ENCODE measurements around the gene RASGRF1. TPM values are rescaled to one million over a fixed set of nuclear protein-coding genes. Genes with fewer than 3 reads are reported as not detected.

Gene RASGRF1
- total RNA-seq, 2 experiments from 2014 or later = not detected

DNA sequence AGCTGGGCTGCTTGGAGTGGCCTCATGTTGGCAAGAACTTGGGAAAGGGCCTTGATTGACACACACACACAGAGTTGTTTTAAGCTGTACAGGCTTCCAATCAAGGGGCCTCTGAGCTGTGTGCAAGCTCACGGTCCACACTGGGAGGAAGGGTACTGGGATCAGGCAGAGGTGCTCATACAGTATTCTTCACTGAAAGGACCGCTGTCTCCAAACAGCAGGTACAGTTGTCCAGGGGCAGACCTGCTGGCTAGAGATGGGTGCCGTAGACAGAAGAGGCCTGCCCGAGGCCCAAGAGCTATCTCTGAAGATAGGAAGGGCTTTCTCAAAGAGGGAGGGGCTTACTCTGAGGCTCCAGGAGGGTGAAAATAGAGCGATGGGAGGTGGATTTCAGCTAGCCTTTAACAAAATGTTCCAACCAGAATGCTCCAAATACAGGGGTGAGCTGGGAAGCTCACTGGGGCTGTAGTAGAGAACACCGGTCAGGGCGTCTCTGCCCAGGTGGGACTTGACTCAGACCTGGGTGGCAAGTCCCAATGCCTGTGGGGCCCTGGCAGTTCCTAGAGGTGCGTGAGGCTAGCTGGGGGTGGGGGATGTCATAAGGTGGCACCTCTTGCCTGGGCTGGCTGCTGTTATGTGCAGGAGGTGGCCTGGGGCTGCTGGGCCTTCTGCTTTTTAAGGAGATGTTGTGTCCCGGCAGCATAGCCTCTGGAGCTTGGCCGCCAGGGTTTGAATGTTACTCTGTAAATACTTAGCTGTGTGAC is 42.7 kb downstream of the RASGRF1 start:
- Mint-ChIP-seq H3K27ac (no peak overlapping the region), H3K27me3 (peaks cover 17% of the 10 kb centered on the region), H3K4me3 (no peak overlapping the region), H3K9me3 (peaks cover 3% of the 10 kb centered on the region), H3K36me3 (no peaks in the 10 kb centered on the region), H3K4me1 (no peaks in the 10 kb centered on the region)
- DNase-seq = no peak

DNA sequence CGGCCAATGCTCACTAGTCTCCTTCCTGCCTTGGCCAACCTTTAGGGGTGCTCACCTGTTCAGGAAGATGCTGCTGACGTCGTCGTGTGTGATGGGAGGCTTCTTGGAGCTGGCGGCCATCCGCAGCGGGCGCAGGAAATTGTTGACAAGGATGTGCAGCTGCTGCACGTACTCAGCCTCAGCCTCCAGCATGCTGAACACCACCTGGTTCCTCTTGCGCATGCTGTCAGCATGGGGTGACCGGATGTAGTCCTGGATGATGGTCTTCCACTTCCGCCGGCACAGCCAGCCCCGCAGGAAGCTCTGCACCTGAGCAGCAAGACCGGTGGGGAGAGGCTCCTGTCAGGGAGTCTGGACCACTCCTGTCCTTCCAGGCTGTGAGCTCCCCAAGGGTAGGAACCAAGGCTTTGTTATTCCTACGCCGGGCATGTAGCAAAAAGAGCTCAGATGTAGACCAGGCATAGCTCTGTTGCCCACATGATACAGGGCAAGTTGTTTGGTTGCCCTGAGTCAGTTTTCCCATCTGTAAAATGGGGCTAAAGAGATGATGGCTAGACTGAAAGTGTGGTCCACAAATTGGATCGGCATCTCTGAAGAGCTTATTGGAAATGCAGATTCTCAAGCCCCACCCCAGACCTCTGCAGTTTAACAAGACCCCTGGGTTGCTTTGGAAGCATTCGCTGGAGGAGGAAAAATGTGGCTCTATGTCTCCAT is 43.7 kb downstream of the RASGRF1 start:
- no peaks in the 10 kb centered on the region for H3K36me3 Mint-ChIP-seq
- H3K27ac Mint-ChIP-seq = no peak overlapping the region

DNA sequence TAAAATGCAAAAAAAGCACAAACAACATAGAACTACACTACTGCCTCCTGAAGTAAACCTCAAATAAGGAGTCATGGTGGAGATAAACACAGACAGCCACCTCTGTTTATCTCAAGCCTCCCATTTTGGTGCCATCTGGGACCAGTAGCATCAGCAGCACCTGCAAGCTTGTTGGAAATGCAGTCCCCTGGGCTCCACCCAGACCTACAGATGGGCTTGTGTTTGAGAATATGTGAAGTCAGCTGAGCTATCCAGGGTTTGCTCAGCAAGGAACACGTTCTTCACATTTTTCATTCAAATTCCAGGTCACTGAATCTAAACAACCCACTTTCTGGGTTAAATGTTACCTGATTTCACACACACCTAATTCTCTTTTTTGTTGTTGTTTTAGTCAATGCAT is 45.5 kb downstream of the RASGRF1 start:
- no peak overlapping the region for H3K27ac Mint-ChIP-seq

More for the DNA sequence above, 43.7 kb downstream of the RASGRF1 start:
- Mint-ChIP-seq H3K4me1 (no peaks in the 10 kb centered on the region), H3K9me3 (peaks cover 7% of the 10 kb centered on the region), H3K4me3 (no peak overlapping the region), H3K27me3 (peaks cover 12% of the 10 kb centered on the region)
- no peak for DNase-seq

DNA sequence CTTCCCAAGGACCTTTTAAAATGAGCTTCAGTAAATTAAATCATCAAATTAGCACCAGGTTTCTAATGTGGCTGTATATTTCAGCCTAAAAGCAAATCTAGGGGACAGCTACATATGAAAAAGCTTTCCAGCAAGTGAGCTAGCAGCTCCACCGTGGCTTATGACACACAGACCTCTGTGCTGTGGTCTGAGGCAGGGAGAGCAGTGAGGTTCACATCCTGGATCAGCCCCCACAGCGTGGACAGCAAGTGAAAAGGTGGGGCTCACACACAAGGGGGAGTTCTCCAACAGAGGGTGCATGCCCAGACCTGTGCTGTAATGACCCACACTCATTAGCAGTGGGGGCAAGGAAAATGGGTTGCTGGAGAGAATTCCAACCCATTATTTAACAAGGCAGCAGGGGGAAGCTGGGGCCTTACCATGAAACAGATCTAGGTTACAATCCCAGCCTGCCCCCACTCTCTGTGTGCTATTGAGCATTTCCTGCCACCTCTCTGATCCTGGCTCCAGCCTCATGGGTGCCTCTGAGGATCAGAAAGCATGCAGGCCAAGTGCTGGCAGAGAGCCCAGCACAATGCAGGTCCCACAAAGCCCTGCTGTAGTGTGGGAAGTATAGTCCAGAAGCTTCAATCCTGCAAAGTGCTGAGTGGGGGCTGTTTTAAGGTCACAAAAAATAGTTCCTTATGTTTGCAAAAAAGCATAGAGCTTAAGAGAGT is 48.2 kb downstream of the RASGRF1 start:
- H3K27ac Mint-ChIP-seq = no peak overlapping the region
- no peak overlapping the region for H3K4me3 Mint-ChIP-seq
- peaks cover 8% of the 10 kb centered on the region for H3K9me3 Mint-ChIP-seq
- H3K4me1 Mint-ChIP-seq = no peaks in the 10 kb centered on the region
- no peak for DNase-seq
- peaks cover 30% of the 10 kb centered on the region for H3K27me3 Mint-ChIP-seq
- H3K36me3 Mint-ChIP-seq = peaks cover 1% of the 10 kb centered on the region

More for the DNA sequence above, 45.5 kb downstream of the RASGRF1 start:
- H3K36me3 Mint-ChIP-seq = peaks cover 1% of the 10 kb centered on the region
- peaks cover 24% of the 10 kb centered on the region for H3K27me3 Mint-ChIP-seq
- no peak for DNase-seq
- peaks cover 8% of the 10 kb centered on the region for H3K9me3 Mint-ChIP-seq
- H3K4me1 Mint-ChIP-seq = no peaks in the 10 kb centered on the region
- H3K4me3 Mint-ChIP-seq = no peak overlapping the region

DNA sequence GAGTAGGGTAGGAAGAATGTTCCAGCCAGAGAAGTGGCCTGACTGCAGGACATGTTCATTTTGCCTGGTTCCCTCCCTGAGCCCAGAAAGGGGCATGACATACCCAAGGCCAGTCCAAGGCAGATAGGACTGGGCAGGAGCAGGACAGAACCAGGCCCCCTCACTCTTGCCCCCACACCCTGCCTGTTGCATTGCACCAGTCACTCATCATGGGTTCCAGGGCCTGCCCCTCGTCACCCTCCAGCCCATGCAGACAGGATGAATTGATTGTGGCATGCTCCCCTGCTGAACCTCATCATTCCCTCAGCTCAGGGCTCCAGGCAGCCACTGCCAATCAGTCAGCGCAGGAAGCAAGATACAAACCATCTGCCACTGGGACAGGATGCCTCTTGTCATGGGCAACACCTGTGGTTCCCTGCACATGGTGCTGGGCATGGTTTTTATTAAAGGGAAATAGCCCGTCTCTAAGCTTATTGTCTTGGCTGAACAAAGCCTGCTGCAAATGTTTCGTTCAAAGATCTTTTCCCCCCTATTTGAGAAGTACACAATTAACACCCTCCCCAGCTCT is 48.9 kb downstream of the RASGRF1 start:
- Mint-ChIP-seq H3K27ac (no peak overlapping the region), H3K27me3 (peaks cover 35% of the 10 kb centered on the region), H3K4me1 (no peaks in the 10 kb centered on the region), H3K36me3 (peaks cover 1% of the 10 kb centered on the region), H3K4me3 (no peak overlapping the region), H3K9me3 (peaks cover 8% of the 10 kb centered on the region)
- no peak for DNase-seq

DNA sequence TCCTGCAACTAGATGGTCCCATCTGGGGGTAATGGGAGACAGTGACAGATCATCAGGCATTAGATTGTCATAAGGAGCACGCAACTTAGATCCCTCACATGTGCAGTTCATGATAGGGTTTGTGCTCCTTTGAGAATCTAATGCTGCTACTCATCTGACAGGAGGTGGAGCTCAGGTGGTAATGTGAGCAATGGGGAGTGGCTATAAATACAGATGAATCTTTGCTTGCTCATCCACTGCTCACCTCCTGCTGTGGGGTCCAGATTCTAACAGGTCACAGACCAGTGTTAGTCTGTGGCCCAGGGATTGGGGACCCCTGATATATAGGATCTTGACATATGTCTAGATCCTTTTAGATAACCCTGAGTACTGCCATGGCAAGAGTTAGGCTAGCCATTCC is 52.7 kb downstream of the RASGRF1 start:
- H3K27ac Mint-ChIP-seq = no peak overlapping the region
- H3K4me1 Mint-ChIP-seq = no peaks in the 10 kb centered on the region
- no peak for DNase-seq
- H3K36me3 Mint-ChIP-seq = peaks cover 1% of the 10 kb centered on the region
- peaks cover 32% of the 10 kb centered on the region for H3K27me3 Mint-ChIP-seq
- no peak overlapping the region for H3K4me3 Mint-ChIP-seq
- peaks cover 5% of the 10 kb centered on the region for H3K9me3 Mint-ChIP-seq

DNA sequence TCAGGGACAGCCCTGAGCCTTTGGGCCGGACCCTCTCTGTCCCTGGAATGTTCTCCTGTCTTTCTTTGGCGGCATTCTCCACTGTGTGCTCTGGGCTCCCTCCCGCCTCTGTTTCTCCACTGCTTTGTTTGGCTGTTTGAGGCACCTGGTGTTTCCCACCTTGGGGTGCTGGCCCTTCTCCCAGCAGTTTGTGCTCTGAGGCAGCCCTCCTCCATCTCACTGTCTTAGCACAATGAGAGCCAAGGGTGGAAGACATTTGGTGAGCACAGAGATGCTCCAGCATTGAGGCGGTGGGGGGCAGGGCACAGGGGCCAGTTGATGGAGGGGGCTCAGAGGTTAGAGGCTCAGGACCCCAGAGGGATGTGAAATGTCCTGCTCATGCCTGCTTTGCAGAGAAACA is 54.3 kb downstream of the RASGRF1 start:
- Mint-ChIP-seq H3K27me3 (peaks cover 27% of the 10 kb centered on the region), H3K27ac (no peak overlapping the region), H3K36me3 (peaks cover under 1% of the 10 kb centered on the region), H3K4me3 (no peak overlapping the region), H3K4me1 (no peaks in the 10 kb centered on the region), H3K9me3 (peaks cover under 1% of the 10 kb centered on the region)
- DNase-seq = no peak

DNA sequence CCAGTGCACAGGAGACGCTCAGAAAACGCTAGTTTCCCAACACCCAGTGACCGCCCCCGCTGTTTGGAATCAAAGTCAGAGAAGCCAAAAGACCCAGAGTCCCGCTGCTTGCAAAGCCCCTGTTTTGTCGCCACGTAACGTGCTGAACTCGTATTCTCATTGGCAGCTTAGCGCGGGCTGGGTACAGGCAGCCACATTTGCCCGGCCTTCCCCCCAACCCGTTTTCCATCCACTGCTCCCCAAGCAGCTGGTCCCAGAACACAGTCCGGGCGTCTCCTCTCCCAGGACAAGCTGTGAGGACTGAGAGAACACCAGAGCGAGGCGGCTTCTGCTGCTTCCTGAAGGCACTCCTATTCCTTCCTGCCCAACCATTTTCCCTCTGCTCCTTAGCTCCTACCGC is 54.8 kb downstream of the RASGRF1 start:
- H3K4me3 Mint-ChIP-seq = no peak overlapping the region
- H3K4me1 Mint-ChIP-seq = no peaks in the 10 kb centered on the region
- no peak overlapping the region for H3K27ac Mint-ChIP-seq
- no peaks in the 10 kb centered on the region for H3K36me3 Mint-ChIP-seq
- no peaks in the 10 kb centered on the region for H3K9me3 Mint-ChIP-seq
- DNase-seq = no peak
- H3K27me3 Mint-ChIP-seq = peaks cover 25% of the 10 kb centered on the region

DNA sequence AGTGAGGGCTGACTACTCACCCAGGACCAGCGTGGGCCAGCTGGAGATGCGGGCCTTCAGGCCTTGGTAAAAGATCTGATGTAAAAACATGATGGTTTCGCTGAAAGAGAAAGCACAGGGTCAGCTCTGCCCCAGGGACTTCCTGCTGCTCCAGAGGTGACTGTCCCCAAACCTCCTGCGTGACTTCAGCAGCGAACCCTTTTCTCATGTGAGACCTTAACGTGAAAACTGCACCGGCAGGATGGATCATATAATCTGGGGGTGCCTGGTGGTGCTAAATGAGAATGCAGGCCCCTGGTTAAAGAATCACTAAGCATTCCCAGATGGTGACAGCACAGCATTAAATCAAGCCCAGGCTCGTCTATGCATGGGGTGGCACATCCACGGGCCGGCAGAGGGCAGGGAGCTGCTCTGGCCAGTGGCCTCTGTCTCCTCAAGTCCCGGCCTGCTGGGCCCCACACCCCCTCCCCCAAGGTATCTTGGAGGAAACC is 55.4 kb downstream of the RASGRF1 start:
- Mint-ChIP-seq H3K36me3 (no peaks in the 10 kb centered on the region), H3K9me3 (no peaks in the 10 kb centered on the region), H3K27ac (no peak overlapping the region), H3K4me3 (no peak overlapping the region), H3K4me1 (no peaks in the 10 kb centered on the region), H3K27me3 (peaks cover 21% of the 10 kb centered on the region)
- DNase-seq = no peak

DNA sequence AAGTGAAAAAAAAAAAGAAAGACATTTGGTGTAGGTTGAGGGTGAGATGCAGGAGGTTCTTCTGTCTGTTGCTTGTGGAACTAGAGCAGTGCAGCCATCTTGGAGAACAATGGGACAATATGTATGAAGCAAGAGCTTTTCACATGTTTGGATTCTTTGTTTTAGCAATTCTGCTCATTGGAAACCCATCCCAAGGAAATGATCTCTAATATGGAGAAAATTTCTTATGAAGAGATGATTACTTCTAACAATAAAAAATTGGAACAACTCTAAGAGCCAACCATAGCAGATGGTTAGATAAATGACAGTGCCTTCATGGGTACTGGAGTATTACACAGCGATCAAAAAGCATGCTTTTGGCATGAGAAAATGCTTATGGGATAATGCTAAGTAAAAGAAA is 56.3 kb downstream of the RASGRF1 start:
- DNase-seq = no peak
- Mint-ChIP-seq H3K27ac (no peak overlapping the region), H3K9me3 (no peaks in the 10 kb centered on the region), H3K27me3 (peaks cover 14% of the 10 kb centered on the region), H3K4me3 (no peak overlapping the region), H3K4me1 (no peaks in the 10 kb centered on the region), H3K36me3 (no peaks in the 10 kb centered on the region)

DNA sequence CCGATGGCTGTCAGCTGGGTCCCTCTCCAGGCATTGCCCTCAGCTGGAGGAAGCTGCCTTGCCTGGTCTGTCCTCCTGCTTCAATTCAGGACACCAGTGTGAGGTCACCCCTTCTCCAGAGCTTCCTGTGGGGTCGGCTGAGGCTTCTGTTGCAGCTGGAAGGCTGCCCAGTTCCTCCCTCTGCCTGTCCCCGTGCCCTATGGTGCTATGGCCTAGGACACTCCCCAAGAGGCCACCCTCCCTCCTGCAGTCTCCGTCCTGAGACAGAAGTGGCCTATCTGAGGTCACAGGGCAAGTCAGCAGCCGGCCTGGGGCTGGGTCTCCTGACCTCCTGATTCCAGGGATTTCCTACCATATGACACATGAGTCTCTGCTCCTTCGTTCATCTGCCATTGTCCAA is 57.9 kb downstream of the RASGRF1 start:
- H3K4me1 Mint-ChIP-seq = no peaks in the 10 kb centered on the region
- H3K27ac Mint-ChIP-seq = no peak overlapping the region
- no peaks in the 10 kb centered on the region for H3K36me3 Mint-ChIP-seq
- H3K4me3 Mint-ChIP-seq = no peak overlapping the region
- DNase-seq = no peak
- peaks cover 14% of the 10 kb centered on the region for H3K27me3 Mint-ChIP-seq
- no peaks in the 10 kb centered on the region for H3K9me3 Mint-ChIP-seq

DNA sequence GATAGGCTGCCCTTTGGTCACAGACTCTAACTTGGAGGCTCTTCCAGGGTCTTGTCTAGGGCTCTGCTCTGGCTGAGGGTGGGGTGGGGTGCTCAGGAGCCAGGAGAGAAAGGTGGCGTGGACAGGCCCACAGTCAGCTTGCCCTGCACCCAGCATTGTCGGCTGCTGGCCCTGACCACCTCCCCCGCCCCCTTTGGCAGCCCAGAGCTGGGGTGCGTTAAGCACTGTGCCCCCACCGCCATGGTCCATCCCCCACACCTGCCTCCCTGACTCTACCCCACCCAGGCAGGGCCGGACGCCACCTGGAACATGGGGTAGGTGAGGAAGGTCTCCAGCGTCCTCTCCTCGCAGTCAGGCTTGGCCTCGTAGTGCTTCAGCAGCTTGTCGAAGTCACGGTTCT is 58.8 kb downstream of the RASGRF1 start:
- Mint-ChIP-seq H3K9me3 (no peaks in the 10 kb centered on the region), H3K27me3 (peaks cover 10% of the 10 kb centered on the region), H3K27ac (no peak overlapping the region), H3K36me3 (no peaks in the 10 kb centered on the region), H3K4me1 (no peaks in the 10 kb centered on the region), H3K4me3 (no peak overlapping the region)
- no peak for DNase-seq

DNA sequence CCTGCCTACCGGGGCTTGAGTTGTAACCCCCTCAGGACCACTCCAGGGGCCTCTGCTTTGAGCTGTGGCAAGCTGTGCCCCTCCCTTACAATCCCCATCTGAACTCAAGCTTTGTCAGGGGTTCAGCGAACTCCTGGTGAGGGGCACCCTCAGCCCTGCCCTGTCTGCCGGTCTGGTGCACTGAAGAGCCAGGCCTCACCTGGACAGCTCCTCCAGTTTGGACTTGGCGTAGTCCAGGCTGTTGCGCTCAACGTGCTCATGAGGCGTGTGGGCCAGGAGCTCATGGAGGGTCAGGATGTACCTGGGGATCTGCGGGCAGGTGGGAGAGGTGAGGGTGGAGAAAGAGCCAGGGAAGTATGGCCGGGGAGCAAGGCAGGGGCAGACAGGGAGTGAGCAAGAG is 59.4 kb downstream of the RASGRF1 start:
- no peaks in the 10 kb centered on the region for H3K36me3 Mint-ChIP-seq
- DNase-seq = no peak
- H3K27ac Mint-ChIP-seq = no peak overlapping the region
- no peaks in the 10 kb centered on the region for H3K9me3 Mint-ChIP-seq
- H3K4me3 Mint-ChIP-seq = no peak overlapping the region
- peaks cover 9% of the 10 kb centered on the region for H3K27me3 Mint-ChIP-seq
- no peaks in the 10 kb centered on the region for H3K4me1 Mint-ChIP-seq

DNA sequence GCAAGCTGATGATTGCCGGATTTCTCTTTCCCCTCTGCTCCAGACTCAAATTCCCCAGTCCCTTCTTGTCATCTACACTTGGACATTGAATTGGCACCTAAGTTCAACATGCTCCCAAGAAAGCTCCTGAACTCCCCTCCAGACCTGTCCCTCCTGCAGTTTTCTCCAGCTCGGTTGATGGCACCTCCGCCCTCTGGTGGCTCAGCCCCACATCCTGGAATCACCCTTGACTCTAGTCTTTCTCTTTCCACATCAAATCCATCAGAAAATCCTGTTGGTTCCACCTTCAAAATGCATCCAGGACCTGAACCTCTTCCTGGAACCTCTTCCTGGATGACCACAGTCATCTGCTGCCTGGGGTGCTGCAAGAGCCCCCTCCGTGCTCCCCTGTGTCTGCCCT is 60.1 kb downstream of the RASGRF1 start:
- DNase-seq = no peak
- Mint-ChIP-seq H3K27ac (no peak overlapping the region), H3K4me1 (no peaks in the 10 kb centered on the region), H3K9me3 (no peaks in the 10 kb centered on the region), H3K36me3 (no peaks in the 10 kb centered on the region), H3K4me3 (no peak overlapping the region), H3K27me3 (peaks cover 13% of the 10 kb centered on the region)

DNA sequence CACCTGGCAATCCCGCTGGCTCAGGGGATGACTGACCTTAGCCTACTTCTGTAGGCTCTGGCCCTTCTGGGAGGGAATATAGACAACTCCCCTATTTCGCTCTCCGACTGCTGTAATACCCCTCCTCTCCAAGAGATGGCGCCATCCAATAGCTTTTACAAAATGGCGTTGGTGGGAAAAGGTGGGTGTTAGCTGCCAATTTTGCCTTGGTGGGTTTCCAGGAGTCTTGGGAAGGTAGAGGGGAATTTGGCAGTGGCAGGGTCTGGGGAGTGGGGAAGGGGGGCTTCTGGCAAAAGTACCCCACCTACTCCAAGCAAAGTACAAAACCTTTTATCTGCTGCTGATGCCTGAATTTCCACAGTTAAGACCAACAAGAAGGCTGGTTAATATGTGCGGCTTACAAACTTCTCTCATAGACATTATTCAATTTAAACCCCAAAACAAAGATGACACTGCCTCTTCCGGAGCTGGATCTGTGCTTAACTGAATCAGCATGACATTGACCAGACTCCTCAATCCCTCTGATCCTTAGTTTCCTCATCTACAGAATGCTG is 62.1 kb downstream of the RASGRF1 start:
- no peaks in the 10 kb centered on the region for H3K4me1 Mint-ChIP-seq
- peaks cover 4% of the 10 kb centered on the region for H3K9me3 Mint-ChIP-seq
- peaks cover 6% of the 10 kb centered on the region for H3K27me3 Mint-ChIP-seq
- peaks cover 2% of the 10 kb centered on the region for H3K36me3 Mint-ChIP-seq
- no peak overlapping the region for H3K27ac Mint-ChIP-seq
- no peak overlapping the region for H3K4me3 Mint-ChIP-seq
- DNase-seq = peak; percentile 26
